NCI-H146 (cell line): ENCODE measurements around the gene CYP26C1.
A peak's percentile ranks its signal among the peaks of the same experiment; 100 is the strongest.

Experiments
- DNase-seq: peaks from one replicate; lab custom pipeline; 2025; lab: John Stamatoyannopoulos, UW

The CYP26C1 gene, protein sequence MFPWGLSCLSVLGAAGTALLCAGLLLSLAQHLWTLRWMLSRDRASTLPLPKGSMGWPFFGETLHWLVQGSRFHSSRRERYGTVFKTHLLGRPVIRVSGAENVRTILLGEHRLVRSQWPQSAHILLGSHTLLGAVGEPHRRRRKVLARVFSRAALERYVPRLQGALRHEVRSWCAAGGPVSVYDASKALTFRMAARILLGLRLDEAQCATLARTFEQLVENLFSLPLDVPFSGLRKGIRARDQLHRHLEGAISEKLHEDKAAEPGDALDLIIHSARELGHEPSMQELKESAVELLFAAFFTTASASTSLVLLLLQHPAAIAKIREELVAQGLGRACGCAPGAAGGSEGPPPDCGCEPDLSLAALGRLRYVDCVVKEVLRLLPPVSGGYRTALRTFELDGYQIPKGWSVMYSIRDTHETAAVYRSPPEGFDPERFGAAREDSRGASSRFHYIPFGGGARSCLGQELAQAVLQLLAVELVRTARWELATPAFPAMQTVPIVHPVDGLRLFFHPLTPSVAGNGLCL

DNA sequence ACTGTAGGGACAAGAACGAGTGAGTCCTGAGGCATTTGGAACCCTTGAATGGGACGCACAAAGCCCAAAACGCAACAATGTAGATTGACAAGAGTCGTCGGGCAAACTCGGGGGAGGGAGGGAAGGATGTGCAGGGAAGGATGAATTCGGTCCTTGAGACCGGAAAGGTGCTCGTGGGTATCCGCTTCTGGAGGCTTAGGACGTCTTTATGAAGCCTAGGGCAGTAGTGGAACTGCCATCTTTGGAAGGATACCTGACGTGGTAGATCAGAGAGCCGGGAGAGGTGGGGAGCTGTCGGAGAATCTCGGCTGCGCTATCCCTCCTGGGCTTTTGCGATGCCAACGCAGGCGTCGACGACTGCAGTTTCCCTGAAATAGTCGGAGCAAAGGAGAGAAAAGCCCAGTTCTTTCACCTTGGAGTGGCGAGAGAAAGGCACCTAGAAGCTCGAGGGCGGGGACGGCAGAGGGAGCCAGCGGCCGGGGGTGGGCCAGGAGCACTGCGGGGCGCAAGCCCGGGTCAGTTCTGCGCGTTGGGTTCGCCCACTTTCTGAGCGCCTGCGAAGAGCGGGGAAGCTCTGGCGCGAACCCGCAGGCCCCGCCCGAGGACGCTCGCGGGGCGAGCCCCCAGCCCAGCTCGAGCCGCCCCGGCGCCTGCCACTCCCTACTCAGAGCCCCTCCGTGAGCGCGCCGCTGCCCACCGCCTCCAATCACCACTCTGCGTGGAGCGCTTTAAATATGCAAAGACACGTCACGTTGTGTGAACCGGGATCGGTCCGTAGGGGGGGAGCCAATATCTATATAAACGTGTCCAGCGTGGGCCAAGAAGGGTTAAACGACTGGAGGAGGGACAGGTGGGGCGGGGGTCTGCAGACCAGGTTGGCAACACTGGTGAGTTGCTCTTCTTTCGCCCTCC lies at the start of gene CYP26C1:
CYP26C1 (plus strand) TSS at position 824 of the 912 bp plus-strand sequence. CDS start 466 bp downstream, outside the sequence.
- DNase-seq = no peak

GRCh38 chr10:93015722-93016121 lies 44.9 kb upstream of the CYP26C1 start:
- DNase-seq = no peak

- no peak for DNase-seq
Measured at GRCh38 chr10:93023013-93023650, 37.5 kb upstream of the CYP26C1 start.

GRCh38 chr10:93026072-93026471 lies 34.5 kb upstream of the CYP26C1 start:
- no peak for DNase-seq

DNA sequence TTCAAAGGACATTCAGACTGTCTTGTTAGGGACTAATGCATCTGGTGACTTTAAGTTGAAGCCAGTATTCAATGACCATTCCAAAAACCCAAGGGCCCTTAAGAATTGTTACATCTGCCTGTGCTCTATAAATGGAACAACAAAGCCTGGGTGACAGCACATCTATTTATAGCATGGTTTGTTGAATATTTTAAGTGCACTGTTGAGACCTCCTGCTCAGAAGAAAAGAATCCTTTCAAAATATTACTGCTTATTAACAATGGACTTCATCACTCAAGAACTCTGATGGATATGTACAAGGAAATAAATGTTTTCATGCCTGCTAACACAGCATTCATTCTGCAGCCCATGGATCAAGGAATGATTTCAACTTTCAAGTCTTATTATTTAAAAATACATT lies 33.1 kb upstream of the CYP26C1 start:
- DNase-seq = no peak

DNA sequence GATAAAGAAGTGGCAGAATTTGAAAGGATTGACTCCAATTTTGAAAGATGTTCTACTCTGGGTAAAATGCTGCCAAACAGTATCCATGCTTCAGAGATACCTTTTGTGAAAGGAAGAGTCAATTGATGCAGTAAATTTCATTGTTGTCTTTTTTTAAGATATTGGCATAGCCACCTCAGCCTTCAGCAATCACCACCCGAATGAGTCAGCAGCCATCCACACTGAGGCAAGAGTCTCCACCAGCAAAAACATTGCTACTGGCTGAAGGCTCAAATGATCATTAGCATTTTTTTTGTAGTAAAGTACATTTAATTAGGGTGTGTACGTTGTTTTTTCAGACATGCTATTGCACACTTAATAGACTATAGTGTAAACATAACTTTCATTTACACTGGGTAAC lies 31.7 kb upstream of the CYP26C1 start:
- no peak for DNase-seq

DNA sequence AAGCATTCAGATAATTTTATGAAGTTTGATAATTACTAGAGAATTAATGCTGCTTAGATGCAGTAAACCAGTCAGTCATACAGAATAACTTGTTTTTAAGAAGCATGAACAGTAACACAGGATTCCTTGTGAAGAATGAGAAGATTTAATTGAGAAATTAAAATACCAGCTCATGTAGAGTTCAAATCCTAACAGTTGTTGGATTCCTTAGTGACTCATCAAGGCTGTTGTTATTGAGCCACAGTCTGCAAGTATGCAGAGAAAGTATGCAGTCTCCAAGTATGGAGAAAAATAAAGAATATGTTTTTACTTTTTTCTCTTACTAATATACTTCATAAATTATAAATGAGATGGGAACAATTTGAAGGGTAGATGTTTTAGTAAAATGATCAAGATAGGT lies 30.2 kb upstream of the CYP26C1 start:
- no peak for DNase-seq

DNA sequence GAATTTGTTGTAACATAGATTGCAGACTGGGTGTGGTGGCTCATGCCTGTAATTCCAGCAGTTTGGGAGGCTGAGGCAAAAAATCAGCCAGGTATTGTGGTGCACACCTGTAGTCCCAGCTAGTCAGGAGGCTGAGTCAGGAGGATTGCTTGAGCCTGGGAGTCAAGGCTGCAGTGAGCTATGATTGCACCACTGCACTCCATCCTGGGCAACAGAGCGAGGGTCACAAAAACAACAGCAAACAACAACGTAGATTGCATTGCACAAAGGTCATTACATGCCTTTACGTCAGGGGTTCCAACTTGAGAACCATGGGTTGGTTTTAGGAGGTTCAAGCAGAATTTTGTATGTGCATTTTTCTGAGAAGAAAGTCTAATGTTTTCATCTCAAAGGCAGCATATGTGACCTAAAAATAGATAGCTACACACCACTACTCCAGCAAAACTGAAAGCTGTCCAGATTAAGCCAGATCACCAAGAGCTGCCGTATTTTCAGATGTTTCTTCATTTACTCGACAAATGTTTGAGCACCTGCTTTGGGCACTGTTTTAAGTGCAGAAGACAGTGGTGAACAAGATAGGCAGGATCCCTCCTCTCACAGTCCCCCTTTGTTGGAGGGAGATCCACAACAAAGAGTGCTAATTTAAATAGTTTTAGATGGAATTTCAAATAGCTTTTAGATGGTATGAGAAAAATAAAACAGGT lies 28.3 kb upstream of the CYP26C1 start:
- DNase-seq = no peak

DNA sequence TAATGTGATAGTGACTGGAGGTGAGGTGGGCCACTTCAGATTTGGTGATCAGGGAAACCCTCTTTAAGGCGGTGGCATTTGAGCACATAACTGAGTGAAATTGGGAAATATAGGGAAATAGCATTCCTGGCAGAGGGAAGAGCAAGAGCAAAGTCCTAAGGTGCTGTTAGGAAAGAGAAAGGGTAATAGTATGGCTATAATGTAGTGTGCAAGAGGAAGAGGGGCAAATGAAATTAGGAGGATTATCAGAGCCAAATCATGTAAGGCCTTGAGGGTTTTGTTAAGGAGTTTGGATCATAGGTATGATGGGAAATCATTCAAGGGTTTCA lies 27.8 kb upstream of the CYP26C1 start:
- no peak for DNase-seq

GRCh38 chr10:93034426-93034825 lies 26.2 kb upstream of the CYP26C1 start:
- DNase-seq = no peak

DNA sequence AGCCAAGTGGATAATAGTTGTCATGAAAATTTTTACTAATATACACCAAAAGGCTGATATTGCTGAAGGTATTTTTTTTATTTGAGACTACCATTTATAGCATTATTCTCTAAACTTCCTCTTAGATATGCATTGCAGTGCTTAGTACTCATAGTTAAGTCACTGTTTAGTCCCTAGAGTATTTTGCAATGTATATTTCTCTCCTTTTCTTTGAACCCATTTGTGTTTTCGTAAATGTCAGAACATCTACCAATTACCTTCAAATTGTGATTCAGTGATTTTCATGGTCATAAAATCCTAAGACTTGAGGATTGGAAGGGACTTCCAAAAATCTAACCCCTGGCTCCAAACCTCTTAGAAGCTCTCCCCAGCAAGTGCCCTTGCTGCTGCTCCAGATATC lies 21.5 kb upstream of the CYP26C1 start:
- DNase-seq = no peak

DNA sequence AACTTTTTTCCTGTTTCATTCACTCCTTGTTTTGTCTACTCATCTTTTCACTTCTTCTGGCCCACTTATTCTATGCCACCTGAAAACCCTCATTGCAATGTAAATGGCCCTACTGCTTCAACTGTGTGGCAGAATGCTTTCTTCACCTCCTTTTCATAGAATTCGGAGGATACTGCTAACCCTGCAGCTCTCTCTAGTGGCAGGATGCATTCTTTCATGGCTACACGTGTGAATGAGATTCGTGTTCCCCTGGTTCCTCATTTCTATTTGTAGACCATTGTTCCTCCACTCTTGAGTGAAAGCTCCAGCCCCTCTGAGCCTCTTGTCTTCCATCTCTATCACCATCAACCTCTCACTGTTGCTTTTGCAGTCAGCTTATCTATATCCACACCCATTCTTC lies 20.9 kb upstream of the CYP26C1 start:
- peak; percentile 4 for DNase-seq

- DNase-seq = no peak
Measured at GRCh38 chr10:93054486-93054885, 6.1 kb upstream of the CYP26C1 start.

DNA sequence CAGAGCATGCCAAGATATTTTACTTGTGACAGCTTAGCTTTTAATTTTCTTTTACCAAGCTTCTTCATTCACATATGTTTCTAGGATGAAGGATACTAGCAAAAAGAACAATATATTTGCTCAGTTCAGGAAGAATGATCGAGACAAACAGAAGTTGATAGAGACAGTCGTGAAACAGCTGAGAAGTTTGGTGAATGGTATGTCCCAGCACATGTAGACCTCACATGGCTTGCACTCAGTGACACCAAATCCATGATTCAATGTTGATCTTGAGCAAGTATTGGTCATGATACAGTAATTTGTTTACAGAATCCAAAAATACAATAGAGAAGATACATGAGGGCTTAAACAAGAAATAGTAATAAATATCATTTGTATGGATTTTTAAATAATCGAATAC lies 2.5 kb upstream of the CYP26C1 start:
- DNase-seq = no peak

DNA sequence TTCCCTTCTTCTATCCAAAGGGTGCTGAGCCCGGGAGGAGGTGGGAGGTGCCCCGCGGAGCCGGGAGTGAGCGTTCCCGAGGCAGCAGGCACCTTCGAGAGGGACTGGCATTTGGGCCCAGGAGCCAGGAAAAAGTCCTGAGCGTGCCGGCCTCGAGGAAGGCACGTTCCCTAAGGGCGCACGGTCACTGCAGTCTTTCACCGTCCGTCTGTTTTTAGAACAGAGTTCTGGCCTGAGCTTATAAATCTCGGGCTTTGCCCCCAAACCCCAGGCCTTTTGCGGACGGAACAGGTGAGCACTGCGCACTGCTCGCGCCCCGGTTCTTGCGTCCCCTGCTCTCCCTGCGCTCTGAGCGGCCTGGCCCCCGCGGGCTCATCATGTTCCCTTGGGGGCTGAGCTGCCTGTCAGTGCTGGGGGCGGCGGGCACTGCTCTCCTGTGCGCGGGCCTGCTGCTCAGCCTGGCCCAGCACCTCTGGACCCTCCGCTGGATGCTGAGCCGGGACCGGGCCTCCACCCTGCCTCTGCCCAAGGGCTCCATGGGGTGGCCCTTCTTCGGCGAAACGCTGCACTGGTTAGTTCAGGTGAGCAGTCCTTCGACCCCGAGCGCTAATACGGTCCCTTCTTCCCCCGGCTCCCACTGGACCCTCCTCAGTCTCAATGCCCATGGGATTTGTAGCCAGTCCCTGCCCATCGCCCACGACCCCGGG lies 442 bp downstream of the CYP26C1 start:
- no peak for DNase-seq

GRCh38 chr10:93061594-93062513 lies 1.3 kb downstream of the CYP26C1 start:
- no peak for DNase-seq

DNA sequence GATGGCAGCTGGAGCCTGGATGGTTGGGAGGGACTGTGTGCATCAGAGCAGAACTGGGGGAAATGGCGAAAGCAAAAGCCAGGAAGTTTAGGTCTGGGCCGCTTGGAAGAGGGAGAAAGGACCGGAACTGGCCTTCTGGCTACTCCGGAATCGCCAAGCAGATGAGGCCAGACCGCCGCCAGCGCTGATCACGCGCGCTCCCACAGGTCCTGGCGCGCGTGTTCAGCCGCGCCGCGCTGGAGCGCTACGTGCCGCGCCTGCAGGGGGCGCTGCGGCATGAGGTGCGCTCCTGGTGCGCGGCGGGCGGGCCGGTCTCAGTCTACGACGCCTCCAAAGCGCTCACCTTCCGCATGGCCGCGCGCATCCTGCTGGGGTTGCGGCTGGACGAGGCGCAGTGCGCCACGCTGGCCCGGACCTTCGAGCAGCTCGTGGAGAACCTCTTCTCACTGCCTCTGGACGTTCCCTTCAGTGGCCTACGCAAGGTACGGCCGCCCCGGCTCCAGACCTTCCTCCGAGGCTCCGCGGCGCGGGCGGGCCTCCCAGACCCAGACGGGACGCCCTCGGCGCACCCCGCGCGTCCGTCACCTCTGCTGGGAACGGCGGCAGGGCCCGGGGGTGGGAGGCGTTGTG lies 2.0 kb downstream of the CYP26C1 start:
- no peak for DNase-seq

GRCh38 chr10:93063144-93063976 lies 2.8 kb downstream of the CYP26C1 start:
- DNase-seq = no peak
